Measurements from ENCODE around the gene GRM5.
"Not testable (repeated sequence)": the region's sequence is repeated elsewhere in the genome, so short reads cannot be mapped to it uniquely, and the experiment has no call there.

GRM5 gene

DNA sequence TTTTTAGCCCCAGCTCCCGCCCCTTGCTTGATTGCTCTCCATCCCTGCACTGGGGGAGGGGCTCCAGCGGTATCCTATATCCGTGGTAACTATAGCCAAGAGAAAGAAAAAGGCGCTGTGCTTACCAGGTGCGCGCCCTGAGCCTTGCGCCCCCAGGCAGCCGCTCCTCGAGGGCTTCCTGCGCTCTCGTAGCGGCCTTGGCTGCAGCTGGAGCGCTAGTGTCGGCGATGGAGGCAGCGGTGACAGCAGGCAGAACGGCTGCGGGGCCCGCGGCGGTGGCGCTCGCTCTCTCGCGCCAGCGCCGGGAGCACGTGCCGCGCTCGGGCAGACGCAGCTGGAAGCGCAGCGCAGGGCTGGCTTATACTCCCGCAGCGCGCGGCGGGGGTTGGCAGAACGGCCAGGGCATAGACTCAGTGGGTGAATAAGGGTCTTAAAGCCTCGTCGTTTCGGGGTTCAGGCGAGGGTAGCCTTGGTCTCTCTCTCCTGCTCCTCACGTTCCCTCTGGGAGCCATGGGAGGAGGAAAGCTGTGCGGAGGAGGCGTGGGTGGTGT is at the start of gene GRM5:
TSS of gene GRM5 (minus strand) at position 332 of the 551 bp plus-strand sequence. CDS start 18,110 bp downstream, outside the sequence.
- not testable (repeated sequence) for DNase-seq (ENCODE audit: extremely low read depth, low read depth); H3K4me3 ChIP-seq (replicated peaks; ENCODE audit: low read depth, low read length)

DNA sequence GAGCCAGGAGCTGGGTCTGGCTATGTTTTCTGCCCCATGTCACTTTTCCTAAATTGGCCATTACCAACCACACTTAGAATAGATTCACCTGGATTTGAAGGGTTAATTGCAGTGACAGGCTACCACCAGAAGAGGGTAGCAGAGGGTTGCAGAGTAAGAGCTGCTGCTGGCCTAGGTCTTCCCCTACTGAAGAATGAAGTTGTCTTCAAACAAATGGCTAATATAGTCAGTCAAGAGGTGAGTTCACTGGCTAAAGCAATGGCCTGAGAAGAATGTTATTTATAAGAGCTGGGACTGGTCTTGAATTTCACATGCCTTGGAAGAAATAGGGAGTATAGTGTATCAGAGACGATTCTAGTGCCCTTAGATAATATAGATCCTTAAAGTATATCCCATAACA is 32.2 kb upstream of the GRM5 start:
- not testable (repeated sequence) for H3K4me3 ChIP-seq (replicated peaks; ENCODE audit: low read depth, low read length)
- peak; percentile 4 for DNase-seq (ENCODE audit: extremely low read depth, low read depth)
- TF ChIP-seq, protein P1, sequence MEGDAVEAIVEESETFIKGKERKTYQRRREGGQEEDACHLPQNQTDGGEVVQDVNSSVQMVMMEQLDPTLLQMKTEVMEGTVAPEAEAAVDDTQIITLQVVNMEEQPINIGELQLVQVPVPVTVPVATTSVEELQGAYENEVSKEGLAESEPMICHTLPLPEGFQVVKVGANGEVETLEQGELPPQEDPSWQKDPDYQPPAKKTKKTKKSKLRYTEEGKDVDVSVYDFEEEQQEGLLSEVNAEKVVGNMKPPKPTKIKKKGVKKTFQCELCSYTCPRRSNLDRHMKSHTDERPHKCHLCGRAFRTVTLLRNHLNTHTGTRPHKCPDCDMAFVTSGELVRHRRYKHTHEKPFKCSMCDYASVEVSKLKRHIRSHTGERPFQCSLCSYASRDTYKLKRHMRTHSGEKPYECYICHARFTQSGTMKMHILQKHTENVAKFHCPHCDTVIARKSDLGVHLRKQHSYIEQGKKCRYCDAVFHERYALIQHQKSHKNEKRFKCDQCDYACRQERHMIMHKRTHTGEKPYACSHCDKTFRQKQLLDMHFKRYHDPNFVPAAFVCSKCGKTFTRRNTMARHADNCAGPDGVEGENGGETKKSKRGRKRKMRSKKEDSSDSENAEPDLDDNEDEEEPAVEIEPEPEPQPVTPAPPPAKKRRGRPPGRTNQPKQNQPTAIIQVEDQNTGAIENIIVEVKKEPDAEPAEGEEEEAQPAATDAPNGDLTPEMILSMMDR (IDR thresholded peaks at IDR 0.05; ENCODE audit: low read depth, low read length, missing control alignments): peak; percentile 58

DNA sequence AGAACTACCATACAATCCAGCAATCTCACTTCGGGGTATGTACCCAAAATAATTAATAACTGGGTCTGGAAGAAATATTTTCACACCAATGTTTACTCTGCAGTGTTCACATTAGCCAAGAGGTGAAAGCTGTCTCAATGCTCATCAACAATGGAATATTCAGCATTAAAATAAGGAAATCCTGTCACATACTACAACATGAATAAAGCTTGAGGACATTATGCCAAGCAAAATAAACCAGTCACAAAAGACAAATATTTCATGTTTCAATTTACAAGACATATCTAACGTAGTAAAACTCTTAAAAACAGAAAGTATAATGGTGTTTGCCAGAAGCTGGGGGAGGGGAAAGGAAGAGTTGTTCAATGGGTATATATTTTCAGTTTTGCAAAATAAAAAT is 28.0 kb upstream of the GRM5 start:
- DNase-seq (ENCODE audit: extremely low read depth, low read depth): not testable (repeated sequence)

DNA sequence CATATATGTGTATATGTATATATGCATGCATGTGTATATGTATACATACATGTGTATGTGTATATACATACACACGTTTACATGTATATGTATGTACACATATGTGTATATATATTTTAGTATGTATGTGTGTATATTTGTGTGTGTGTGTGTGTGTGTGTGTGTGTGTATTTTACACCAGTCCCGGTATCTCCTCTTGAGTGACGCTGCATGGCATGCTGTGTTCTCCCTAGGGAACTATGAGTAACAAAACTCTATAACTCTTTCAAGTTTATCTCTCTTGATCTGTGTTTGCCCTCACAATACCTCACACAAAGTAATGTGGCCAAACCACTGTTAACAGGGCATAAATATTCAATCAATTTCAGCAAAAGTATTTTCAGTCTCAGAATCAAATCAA is 19.2 kb upstream of the GRM5 start:
- DNase-seq (ENCODE audit: extremely low read depth, low read depth); H3K4me3 ChIP-seq (replicated peaks; ENCODE audit: low read depth, low read length): not testable (repeated sequence)

More for the DNA sequence above, 28.0 kb upstream of the GRM5 start:
- not testable (repeated sequence) for H3K4me3 ChIP-seq (replicated peaks; ENCODE audit: low read depth, low read length)

DNA sequence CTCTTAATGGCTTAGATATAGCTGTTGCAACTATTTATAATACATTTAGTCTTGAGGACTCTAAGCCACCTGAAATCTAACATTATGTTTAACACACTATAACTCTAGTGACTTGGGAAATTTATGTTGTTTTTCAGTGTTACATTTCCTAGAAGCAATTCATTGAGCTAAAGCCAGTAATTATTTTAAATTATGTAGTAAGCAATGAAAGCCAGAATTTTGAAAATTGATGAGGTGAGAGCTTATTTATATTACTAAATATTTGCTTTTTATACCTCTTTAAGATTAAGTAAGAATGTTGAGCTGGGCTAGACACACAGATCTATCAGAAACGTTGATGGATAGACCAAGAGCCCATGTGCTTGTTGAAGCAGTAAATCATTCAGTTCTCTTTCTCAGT is 5.1 kb upstream of the GRM5 start:
- H3K4me3 ChIP-seq (replicated peaks; ENCODE audit: low read depth, low read length); DNase-seq (ENCODE audit: extremely low read depth, low read depth): not testable (repeated sequence)

DNA sequence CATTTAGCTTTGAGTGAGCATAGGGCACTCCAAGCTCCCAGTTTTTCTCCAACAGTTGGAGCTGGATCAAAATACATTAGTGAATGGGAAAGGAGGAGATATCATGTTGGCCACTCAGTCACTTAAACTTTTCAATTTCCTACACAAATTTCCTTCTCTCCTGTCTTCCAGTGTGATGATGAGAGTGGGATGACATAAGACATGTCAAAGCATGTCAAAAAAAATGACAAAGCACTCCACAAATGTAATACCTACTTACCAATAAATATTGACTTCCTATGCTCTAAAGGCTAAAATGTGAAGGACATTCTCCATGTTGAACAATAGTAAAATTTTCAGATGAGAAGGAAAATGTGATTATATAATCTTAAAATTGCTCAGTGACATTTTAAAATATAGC is 1.5 kb upstream of the GRM5 start:
- TF ChIP-seq, protein P1 (IDR thresholded peaks at IDR 0.05; ENCODE audit: low read depth, low read length, missing control alignments): no peak
- no peak overlapping the region for H3K4me3 ChIP-seq (replicated peaks; ENCODE audit: low read depth, low read length)
- DNase-seq (ENCODE audit: extremely low read depth, low read depth): no peak

DNA sequence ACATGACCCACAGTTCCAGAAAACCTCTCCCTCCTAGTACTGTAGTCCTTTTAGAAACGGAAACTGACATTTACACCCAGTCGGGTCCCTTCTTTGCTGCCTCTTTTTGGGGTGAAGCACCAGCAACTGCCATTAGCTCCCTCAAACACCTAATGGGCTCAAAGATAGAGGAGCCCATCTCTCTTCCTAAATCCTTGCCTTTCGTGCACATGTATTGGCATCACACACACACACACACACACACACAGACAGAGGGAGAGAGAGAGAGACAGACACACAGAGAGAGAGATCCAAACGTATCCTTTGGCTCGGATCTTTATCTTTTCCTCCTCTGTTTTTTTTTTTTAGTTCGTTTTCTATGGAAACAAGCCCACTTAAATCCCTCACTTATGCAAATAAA is 716 bp downstream of the GRM5 start:
- no peak for DNase-seq (ENCODE audit: extremely low read depth, low read depth)
- no peak overlapping the region for H3K4me3 ChIP-seq (replicated peaks; ENCODE audit: low read depth, low read length)
- TF ChIP-seq, protein P1 (IDR thresholded peaks at IDR 0.05; ENCODE audit: low read depth, low read length, missing control alignments): no peak

DNA sequence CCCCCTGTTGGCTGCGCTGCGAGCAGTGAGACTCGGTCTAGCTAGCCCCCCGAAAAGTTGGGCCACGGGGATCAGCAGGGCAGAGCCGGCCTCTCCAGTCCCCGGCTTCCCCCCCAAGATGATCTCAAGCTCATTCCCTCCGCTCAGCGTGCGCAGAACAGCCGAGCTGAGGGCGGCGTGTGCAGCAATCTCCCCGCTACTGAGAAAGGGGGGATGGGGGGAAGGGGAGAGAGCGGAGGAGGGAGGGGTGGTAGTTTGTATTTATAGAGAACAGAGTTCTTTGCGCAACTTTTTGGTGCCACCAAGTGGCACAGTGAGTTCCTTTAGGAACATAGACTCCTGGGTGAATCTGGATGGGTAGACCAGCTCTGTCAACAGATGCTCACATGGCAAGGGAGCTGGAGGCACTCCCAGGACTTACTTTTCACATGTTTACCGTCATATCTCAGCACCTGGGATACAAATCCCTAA is 2.3 kb downstream of the GRM5 start:
- not testable (repeated sequence) for H3K4me3 ChIP-seq (replicated peaks; ENCODE audit: low read depth, low read length); DNase-seq (ENCODE audit: extremely low read depth, low read depth)

DNA sequence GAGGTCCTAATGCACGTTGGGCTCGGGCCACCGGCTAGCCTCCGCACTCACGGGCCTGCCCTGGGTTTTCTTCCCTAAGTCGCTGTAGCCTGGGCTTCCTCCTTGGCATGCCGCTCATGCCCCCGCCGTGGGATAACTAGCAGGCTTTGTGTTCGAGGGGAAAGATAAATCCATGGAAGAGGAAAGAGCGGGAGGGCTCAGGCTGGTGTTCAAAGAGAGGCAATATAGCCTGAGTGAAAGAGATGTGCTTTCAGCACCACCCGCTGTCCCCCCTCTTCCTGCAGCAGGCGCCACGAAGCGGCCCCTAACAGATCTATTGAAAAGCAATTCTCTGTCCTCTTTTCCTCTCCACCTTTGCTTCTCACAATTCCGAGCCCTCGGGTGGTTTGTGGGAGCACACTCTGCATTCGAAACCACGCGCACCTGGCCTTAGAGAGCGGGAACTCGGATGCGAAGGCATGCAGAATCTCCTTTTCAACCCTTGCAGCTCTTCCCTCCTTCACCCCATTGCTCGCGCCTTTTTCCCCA is 2.9 kb downstream of the GRM5 start:
- not testable (repeated sequence) for DNase-seq (ENCODE audit: extremely low read depth, low read depth)

DNA sequence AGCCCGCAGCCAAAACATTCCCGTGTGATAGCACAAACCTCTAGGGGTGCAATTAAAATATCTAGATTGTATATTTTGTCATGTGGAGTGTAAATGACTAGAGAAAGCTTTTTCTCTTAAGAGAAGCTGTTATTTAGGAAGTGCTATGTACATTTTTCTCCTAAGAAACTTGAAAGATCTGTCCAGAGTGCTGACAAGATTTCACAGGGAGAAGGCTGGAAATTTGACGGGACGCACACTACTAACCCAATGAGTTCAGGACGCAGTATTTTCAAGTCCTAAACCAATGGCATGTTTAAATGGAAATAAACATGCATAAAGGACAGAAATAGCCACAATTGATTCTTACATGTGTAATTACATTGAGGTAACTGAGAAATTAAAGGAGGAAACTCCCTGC is 3.9 kb downstream of the GRM5 start:
- H3K4me3 ChIP-seq (replicated peaks; ENCODE audit: low read depth, low read length): not testable (repeated sequence)
- DNase-seq (ENCODE audit: extremely low read depth, low read depth): peak; percentile 6

More for the DNA sequence above, 2.9 kb downstream of the GRM5 start:
- H3K4me3 ChIP-seq (replicated peaks; ENCODE audit: low read depth, low read length): not testable (repeated sequence)

DNA sequence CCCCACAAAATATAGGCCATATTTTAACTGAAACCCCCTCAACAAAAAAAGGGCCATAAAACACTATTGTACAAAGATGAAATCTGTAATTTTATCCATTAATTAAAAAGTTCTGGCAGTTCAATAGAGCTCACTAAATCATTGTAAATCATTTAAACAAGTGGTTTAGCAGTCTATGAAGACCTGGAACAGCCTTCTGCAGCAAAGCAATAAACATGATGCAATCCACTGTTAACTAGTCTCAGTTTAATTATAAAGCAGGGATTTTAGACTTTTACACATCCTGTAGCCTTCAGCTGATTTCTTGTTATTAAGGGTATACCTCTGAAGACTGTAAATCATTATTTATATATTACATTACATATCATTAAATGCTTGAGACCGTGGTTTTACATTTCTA is 8.4 kb downstream of the GRM5 start:
- not testable (repeated sequence) for DNase-seq (ENCODE audit: extremely low read depth, low read depth)

More for the DNA sequence above, 8.4 kb downstream of the GRM5 start:
- H3K4me3 ChIP-seq (replicated peaks; ENCODE audit: low read depth, low read length): not testable (repeated sequence)
